Vagina (tissue), 2 donors: Measurements from ENCODE around the gene GNG7.

Source experiments
- CTCF ChIP-seq, 3 experiments: fragments of 450-650 bp in 2 of 3; fragments of 200-600 bp in 1 of 3; sonication (generic) in 1 of 3; IDR thresholded peaks; one replicate each; pipeline ENCODE4 v1.5.1; 2017 to 2019; ENCODE audit warnings: antibody characterized with exemption in 3 of 3, mild to moderate bottlenecking in 2 of 3, moderate library complexity in 2 of 3
- POLR2A ChIP-seq, 2 donors: fragments of 450-650 bp; IDR thresholded peaks; one replicate each; pipeline ENCODE4 v1.6.1; 2017; ENCODE audit warnings: antibody characterized with exemption in 2 of 2, mild to moderate bottlenecking in 2 of 2, moderate library complexity in 2 of 2

- no peak for TF ChIP-seq POLR2A (IDR thresholded peaks at IDR 0.05)
- TF ChIP-seq CTCF (IDR thresholded peaks at IDR 0.05), result no peak
Observed at GRCh38 chr19:2538096-2538757, 164.3 kb downstream of the GNG7 start.
